Fibroblast of the aortic adventitia (primary cell): Measurements from ENCODE around the gene ARL4A. TPM values are rescaled to one million over a fixed set of nuclear protein-coding genes. Genes with fewer than 3 reads are reported as not detected.
"Not testable (repeated sequence)": the region's sequence is repeated elsewhere in the genome, so short reads cannot be mapped to it uniquely, and the experiment has no call there.

Experiments used
- DNase-seq: peaks from one replicate; pipeline ENCODE4 v3.0.0-alpha.2; 2010; ENCODE audit warnings: low read depth
- H3K4me3 ChIP-seq: 2 replicates; pipeline ENCODE4 v1.5.1; 2011; ENCODE audit warnings: low read depth, mild to moderate bottlenecking, control low read depth, low read length, moderate library complexity
- CTCF ChIP-seq: IDR thresholded peaks from 2 replicates; pipeline ENCODE4 v1.5.1; 2011; ENCODE audit warnings: mild to moderate bottlenecking, low read length, control low read depth, inconsistent platforms; ENCODE audit not compliant: insufficient read depth
- total RNA-seq: library from RNA; depleted of rRNA; stranded (reverse); fragments of >200 nt; gene quantifications from 2 replicates; pipeline ENCODE4 v1.2.3, GENCODE V29; 2012; ENCODE audit warnings: low replicate concordance

ARL4A gene
- total RNA-seq, 1 donor, result 25.8 TPM

- DNase-seq, result peak; percentile 83
- no peak for TF ChIP-seq CTCF
- H3K4me3 ChIP-seq, result no peak overlapping the region
Measured at GRCh38 chr7:12670000-12670729, 17.3 kb upstream of the ARL4A start.

DNA sequence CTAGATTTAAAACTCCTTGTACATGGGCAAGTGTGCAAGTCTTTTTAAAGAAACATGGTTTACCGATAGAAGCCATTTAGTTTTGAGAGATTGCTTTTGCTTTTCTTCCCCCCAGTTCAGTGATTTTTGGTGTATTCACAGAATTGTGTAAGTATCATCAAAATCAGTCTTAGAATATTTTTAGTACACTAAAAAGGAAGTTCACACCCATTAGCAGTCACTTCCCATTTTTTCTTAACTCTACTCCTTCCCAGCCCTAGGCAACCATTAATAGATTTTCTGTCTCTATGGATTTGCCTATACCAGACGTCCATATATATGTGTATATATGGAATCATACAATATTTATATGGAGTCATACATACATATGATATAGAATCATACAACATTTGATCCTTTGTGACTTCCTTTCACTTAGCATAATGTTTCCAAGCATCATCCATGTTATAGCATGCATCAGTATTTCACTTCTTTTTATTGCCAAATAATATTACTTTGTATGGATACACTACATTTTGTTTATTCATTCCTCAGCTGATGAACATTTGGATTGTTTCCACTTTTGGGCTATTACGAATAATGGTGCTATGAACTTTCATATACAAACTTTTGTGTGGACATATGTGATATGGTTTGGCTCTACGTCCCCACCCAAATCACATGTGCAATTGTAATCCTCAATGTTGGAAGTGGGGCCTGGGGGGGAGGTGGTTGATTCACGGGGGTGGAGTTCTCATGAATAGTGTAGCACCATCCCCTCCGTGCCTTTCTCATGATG lies 16.5 kb upstream of the ARL4A start:
- no peak for DNase-seq
- no peak overlapping the region for H3K4me3 ChIP-seq
- no peak for TF ChIP-seq CTCF

DNA sequence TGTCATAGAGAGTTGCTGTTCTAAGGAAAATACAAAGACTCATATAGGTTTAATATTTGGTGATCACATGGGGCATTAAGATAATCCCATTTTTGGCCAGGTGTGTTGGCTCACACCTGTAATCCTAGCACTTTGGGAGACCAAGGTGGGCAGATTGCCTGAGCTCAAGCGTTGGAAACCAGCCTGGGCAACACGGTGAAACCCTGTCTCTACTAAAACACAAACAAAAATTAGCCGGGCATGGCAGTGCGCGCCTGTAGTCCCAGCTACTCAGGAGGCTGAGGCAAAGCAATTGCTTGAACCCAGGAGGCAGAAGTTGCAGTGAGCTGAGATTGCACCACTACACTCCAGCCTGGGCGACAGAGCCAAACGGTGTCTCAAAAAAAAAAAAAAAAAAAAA lies 14.0 kb upstream of the ARL4A start:
- not testable (repeated sequence) for DNase-seq, H3K4me3 ChIP-seq

DNA sequence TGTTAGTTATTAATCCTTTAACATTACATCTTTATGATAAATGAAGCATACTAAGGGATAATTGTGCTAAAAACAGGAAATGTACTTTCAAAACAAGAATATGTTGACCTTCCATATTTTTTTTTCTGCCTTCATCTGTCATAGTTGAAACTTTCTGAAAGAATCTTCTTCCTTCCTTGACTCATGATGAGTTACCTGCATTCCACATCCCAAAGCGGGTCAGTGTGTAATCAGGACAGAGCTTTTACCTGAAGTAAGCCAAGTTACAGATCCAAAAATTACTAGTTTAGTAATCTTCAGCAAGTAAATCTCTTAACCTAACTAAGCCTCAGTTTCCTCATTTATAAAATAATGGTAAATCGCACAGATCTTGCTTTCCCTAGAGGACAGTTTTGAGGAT lies 13.4 kb upstream of the ARL4A start:
- no peak for DNase-seq
- H3K4me3 ChIP-seq, result no peak overlapping the region
- TF ChIP-seq CTCF, result no peak

DNA sequence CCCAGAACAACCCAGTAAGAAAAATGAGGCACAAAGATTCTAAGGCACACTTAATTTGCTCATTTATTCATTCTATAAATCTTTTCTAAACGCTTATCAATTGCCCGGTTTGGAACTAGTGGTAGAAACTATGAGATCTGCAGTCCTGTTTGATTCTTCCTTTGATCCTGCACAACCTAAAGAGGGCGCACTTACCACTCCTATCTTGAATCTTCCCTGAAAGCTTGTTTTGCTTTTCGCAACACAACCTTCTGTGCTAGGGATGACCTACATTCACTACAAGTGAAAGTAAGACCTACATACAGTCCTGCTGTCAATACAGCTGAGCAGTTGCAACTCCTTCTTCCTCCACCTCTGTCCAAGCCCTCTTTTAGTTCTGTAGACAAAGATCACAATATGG lies 12.6 kb upstream of the ARL4A start:
- no peak overlapping the region for H3K4me3 ChIP-seq
- peak; percentile 38 for TF ChIP-seq CTCF
- peak; percentile 42 for DNase-seq

DNA sequence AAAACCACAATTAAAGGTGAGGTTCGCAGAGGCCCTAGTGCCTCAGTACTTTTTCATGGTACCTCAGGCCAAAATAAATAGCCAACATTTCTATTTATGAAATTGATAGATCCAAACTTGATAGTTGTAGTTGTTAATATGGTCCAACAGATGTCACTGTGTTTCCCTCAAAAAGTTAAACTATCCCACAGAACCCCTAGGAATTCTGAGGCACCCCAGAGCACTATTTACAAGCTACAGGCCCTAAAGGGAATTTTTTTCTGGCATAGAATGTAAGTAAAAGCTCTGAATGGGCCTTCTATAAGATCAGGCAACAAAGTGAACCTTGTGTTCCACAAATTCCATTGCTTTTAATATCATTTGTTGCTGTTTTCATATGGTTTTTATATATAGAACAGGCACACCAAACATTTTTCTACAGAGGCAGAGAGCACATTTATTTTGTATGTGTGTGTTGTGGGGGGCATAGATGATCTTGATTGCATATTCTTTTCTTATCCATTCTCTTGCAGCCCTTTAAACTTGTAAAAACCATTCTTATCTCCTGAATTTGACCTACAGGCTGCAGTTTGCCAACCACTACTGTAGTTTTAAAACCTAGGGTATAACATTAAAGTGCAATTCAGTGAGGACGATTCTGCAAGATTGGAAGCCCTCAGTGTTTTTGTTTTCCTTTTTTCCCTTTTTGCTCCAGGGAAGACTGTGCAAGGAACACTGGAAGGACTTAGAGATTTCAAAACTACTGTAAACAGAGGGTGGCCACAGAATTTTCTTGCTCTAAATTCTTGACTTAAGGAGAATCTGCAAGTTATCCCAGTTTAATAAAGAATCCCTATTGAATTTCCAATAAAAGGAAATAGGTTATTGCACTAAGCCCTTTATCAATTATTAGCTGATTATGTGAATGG lies 3.5 kb upstream of the ARL4A start:
- H3K4me3 ChIP-seq, result no peak overlapping the region
- peak; percentile 53 for DNase-seq
- peak; percentile 31 for TF ChIP-seq CTCF

GRCh38 chr7:12684733-12685132 lies 2.7 kb upstream of the ARL4A start:
- TF ChIP-seq CTCF, result no peak
- H3K4me3 ChIP-seq, result no peak overlapping the region

More at GRCh38 chr7:12684733-12685132, 2.7 kb upstream of the ARL4A start:
- no peak for DNase-seq
